GM18858 (cell line): ENCODE measurements around the gene KCNE2.
"Not testable (repeated sequence)": the region's sequence is repeated elsewhere in the genome, so short reads cannot be mapped to it uniquely, and the experiment has no call there.

ENCODE experiments used
- ATAC-seq: cut with Tn5 transposase; IDR thresholded peaks from one replicate; pipeline ENCODE4 v1.9.1; 2021; ENCODE audit not compliant: unreplicated experiment

Gene KCNE2

DNA sequence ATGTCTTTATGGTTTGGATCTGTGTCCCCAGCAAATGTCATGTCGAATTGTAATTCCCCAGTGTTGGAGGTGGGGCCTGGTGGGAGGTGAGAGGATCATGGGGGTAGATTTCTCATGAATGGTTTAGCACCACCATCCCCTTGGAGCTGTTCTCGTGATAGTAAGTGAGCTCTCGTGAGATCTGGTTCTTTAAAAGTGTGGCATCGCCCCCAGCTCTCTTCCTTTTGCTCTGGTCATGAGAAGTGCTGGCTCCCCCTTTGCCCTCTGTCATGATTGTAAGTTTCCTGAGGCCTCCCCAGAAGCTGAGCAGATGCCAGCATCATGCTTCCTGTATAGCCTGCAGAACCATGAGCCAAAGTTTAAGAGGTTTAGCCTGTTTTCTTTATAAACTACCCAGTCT lies 11.2 kb upstream of the KCNE2 start:
- ATAC-seq, result no peak

DNA sequence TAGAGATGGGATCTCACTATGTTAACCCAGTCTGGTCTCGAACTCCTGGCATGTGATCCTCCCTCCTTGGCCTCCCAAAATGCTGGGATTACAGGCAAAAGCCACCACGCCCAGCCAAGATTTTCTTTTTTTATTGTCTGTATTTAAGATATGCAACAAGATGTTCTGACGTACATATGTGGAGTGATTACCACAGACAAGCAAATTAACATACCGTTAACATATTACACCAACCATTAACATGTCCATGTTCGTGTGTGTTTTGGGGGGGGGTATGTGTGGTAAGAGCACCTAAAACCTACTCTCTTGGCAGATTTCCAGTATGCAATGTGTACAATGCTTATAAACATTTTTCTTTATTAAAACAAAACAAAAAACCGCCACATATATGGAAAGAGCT lies 10.6 kb upstream of the KCNE2 start:
- no peak for ATAC-seq

DNA sequence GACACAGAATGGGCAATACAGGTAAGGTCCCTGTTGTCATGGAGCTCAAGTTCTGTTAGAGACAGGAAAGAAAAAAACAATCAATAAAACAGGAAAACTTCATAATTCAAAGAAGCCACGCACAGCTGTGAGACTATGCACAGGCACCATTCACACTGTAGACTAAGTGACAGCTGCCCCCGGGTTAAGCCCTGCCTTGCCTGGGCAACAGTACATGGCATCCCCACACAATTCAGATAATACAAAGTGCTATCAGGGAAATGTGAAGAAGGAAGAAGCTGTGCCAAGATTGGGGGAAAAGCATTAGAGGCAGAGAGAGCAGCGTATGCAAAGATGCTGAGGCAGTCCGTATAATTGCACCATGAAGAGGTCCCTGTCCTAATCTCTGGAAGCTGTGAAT lies 9.0 kb upstream of the KCNE2 start:
- no peak for ATAC-seq

DNA sequence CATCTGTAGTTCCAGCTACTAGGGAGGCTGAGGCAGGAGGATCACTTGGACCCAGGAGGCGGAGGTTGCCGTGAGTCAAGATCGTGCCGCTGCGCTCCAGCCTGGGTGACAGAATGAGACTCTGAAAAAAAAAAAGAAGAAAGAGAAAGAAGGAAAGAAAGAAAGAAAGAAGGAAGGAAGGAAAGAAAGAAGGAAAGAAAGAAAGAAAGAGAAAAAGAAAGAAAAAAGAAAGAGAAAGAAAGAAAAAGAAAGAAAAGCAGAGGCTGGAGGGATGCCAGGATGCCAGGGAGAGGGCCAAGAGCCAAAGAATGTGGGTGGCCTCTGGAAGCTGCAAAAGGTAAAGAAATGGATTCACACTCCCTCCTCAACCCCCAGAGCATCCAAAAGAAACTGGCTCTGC lies 8.2 kb upstream of the KCNE2 start:
- ATAC-seq, result no peak

DNA sequence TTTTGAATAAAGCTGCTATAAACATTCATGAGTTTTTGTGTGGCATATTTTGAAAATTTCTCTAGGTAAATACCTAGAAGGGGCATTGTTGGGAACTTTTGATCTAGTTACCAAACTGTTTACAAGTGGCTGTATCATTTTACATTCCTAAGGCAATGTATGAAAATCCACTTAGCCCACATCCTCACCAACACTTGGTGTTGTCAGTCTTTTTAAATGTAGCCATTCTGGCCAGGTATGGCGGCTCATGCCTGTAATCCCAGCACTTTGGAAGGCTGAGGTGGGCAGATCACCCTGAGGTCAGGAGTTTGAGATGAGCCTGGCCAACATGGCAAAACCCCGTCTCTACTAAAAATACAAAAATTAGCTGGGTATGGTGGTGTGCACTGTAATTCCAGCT lies 5.9 kb upstream of the KCNE2 start:
- ATAC-seq, result no peak

DNA sequence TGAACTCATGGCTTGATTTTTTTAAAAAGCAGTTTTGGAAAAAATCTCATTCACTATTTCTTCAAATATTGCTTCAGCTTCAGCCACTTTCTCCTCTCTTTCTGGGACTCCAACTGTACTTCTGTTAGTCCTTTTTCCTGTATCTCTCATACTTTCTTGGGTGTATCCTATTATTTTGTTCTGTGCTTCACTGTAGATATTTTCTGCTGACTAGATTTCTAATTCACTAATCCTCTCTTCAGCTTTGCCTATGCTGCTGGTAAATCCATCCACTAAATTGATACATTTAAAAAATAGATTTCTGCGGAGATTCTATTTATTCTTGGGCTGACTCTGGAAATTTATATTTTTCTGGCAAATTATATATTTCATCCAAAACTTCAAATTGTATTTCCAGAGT lies 4.9 kb upstream of the KCNE2 start:
- ATAC-seq, result no peak

DNA sequence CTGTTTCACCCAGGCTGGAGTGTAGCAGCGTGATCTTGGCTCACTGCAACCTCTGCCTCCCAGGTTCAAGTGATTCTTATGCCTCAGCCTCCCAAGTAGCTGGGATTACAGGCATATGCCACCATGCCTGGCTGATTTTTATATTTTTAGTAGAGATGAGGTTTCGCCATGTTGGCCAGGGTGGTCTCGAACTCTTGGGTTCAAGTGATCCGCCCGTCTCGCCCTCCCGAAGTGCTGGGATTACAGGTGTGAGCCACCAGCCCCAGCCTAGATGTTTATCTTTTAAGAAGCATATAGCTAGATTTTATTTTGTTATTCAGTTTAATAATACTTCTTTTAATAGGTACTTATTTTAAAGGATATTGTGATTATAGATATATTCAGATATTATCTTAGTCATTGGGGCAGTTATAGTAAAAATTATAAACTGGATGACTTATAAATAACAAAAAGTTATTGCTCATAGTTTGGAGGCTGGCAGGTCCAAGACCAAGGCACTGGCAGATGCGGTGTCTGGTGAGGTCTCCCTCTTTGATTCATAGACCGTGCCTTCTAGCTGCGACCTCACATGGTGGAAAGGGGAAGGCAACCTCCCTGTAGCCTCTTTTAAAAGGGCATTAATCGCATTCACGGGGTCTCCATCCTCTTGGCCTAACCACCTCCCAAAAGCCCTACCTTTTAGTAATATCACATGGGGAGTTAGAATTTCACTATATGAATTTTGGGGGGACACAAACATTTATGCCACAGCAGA lies 3.1 kb upstream of the KCNE2 start:
- ATAC-seq, result no peak

DNA sequence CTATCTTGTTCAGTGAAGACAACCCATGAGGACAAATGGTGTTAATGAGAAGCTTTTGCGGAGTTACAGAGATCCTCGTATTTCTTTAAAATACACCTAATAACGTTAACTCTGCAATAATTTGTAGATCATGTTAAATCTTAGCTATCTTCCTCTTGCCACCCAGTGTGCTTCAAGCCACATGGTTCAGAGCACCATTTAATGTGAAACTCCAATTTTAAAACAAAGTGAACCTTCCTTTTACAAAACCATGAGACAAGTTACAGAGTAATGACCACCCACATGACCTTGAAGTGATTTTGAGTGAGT lies 1.7 kb upstream of the KCNE2 start:
- no peak for ATAC-seq

DNA sequence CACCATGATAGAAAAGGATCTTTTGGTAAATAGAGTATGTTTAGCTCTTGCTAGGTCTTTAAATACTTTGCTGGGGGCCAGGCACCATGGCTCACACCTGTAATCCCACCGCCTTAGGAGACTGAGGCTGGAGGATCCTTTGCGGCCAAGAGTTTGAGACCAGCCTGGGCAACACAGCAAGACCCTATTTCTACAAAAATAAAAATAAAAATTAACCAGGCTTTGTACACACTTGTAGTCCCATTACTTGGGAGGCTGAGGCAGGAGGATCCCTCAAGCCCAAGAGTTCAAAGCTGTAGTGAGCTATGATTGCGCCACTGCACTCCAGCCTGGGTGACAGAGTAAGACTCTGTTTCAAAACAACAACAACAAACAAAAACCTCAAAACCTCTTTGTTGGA lies 1.1 kb upstream of the KCNE2 start:
- no peak for ATAC-seq

DNA sequence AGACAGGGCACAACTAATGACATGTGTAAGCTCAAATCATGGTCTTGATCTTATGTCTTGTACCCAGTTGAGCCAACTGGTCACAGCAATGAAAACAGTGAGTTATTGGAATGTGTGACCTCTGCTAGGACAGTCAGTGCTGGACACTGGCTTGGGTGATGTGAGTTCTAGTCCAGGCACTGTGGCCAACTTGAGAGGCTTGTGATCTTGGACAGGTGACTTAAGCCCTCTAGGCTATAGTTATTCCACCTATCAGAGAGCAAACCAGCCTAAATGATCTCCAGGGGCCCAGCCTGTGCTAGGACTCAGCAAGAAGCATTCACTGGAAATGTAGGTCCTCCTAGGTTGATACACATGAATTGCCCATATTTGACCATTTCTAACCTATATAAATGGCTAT lies 1.1 kb downstream of the KCNE2 start:
- no peak for ATAC-seq

DNA sequence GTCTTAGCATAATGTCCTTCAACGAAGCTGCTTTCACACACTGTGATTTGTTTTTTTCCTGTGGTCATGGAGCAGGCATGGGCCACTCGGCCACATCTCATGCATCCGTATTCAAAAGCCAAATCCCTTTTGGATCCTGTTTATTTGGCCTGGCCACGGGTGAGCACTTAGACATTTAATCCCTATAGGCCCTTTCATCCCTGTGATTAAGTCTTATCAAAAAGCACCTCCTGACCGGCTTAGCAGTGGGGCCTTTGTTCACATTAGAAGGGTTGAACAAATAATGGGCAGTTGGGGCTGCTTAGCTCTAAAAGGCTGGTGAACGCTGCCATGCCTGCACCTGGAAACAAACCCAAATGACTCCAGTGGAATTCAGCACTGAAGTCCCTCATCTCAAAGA lies 2.0 kb downstream of the KCNE2 start:
- no peak for ATAC-seq

DNA sequence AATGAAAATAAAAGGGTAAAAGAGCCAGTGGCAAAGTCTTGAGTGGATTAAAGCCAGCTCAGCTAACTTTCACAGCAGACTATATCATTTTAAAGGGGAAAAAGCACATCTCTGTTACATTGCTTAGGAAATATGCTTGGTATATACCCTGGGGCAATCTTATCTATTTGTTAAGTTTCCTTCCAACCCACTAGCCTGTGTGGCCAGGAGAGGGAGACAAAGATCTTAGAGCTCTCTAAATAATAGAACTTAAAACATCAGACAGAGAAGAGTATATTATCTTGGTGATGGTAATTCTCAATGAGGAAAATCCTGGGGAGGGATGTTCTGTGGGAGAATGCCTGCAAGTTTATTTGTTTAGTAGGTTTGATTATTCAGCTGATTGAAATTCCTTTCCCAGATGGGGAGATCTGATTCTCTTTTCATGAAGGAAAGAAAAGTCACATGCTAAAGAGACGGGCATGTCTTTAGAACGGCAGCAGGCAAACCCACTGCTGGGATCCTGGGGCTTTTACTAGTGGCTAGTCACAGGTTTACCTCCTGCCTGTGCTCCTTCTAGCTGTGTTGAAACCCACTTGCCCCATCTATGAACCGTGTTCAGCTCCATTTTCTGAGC lies 3.6 kb downstream of the KCNE2 start:
- ATAC-seq, result no peak

DNA sequence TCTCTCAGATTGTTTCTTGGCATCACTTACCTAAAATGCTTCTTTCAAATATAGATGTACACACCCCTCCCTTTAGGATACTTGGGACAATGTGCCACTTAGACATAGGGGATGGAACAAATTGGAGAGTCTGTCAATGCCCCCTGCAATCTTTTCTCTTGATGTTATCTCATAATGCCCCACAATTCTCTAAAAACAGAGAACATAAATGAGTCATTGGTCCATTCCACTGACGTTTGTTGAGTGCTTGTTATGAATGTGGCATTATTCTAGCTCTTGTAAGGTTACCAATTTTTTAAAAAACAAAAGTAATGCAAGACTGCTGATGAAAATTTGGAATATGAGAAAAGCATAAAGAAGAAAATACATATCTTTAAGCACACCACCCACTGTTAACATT lies 5.9 kb downstream of the KCNE2 start:
- ATAC-seq, result no peak

DNA sequence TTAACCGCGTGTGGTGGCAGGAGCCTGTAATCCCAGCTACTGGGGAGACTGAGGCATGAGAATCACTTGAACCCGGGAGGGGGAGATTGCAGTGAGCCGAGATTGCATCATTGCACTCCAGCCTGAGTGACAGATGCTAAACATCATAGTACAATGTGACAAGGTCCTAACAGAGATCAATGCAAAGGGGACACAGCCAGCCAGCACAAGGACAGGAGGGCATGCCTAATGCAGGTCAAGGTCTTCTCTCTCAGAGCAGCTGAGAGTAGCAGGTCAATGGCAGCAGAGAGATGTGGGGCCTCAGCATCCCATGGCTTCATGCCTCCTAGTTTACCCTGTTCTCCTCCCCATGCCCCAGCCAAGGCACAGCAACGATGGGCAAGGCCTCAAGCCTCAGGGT lies 8.5 kb downstream of the KCNE2 start:
- ATAC-seq, result no peak

DNA sequence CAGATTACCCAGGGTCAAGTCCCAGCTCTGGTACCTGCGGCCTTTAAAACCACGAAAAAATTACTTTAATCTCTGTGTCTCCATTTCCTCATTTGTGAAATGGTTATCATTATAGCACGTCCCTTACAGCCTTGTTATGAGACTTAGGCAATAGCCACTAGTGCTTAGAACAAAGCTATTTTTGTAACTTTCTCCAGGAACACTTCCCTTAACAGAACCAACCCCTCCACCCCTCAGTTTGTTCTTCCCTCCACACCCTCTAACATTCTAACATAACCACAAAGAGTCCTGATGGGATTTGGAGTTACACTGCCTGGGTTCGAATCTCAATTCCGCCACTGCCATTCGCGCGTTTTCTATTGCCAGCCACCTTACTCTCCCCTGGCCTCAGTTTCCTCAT lies 10.7 kb downstream of the KCNE2 start:
- not testable (repeated sequence) for ATAC-seq

DNA sequence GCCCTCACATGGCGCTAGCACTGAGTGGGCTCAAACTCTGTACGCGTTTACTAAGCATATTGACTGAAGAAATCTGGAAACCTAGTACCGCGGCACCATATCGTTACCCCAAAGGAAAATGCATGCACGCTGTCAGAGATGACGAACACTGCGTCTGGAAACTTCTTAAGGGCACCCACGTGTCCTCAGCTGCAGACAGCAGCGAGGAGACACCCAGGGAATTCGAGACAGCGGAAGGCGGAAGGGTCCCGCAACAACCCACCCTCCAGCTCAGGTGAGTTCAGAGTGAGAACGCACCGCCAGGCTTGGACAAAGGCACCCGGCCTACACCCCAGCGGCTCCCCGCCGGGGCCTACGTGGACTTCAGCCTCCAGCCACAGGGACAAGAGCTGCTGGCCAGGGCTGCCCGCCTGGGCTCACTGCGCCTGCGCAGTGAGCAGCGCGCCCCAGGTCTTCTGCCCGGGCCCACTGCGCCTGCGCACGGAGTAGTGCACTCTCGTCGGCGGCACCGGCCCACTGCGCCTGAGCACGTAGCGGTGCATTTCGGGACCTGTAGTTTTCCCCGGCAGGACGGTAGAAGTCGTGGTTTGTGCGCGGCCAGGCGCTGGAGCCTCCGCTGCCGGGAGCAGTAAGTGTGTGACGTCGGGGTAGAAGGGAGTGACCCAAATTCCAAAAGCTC lies 11.3 kb downstream of the KCNE2 start, which contains the start of gene SMIM11:
SMIM11 (plus strand) TSS at position 568 of the 679 bp plus-strand sequence. CDS start 3,998 bp downstream, outside the sequence.
- peak; percentile 83 for ATAC-seq

DNA sequence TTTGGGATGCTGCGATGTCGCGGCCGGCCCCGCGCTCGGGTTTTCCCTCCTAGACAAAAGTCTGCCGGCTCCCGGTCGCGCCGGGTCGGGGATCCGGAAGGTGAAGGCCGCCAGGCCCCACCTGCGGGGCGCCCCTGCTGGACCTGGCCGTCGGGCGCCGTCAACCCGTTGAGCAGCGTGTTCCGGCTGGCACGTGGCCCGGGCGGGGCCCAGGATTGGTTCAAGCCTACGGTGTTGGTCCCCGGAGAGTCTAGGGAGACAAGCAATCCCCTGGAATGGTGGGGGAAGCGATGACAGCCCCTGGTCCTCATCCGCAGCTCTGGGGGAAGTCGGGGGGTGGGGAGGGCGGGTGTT lies 11.8 kb downstream of the KCNE2 start:
- ATAC-seq, result peak; percentile 24

DNA sequence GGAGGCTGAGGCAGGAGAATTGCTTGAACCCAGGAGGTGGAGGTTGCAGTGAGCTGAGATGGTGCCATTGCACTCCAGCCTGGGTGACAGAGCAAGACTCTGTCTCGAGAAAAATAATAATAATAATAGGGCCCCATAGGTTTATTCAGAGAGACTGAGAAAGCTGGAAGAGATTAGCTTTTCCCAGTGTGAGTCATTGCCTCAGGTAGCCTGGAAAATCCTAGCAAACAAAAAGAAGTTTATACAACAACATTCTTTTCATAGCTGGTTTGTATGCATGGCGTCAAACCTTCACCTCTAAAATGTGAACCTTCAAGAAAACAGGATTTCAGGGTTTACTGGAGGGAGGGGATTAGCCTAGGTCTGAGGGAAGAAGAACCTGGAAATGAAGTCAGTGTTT lies 19.3 kb downstream of the KCNE2 start:
- ATAC-seq, result not testable (repeated sequence)

DNA sequence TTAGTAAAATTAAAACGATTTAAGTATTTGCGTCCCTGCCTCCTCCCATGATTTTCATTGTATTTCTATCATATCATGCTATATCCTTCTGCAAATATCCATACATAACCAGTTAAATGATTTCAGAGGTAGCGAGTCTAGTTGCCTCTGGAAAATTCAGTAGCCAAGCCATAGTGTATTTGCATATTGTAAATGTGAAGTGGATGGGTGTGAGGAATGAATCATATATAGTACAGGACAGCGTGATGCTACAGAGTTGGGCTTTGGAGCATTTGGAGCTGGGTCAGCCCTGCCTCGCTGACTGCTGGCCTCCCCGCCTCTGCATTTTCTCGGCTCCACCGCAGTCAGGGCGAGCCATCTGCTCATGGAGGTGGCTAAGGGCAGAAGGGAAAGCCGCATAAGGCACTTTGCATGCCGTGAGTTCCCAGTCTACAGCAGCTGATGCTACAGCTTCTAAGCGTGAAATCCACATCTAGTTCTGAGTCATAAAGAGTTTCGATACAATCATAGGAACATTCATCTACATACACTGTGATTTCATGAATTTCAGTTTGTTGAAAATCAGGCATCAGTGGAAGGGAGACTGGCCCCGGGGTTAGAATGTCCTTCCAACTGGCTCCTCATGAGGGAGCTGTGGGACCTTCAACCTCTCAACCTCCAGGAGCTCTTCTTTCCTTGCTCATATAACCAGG lies 20.1 kb downstream of the KCNE2 start:
- ATAC-seq, result peak; percentile 96

DNA sequence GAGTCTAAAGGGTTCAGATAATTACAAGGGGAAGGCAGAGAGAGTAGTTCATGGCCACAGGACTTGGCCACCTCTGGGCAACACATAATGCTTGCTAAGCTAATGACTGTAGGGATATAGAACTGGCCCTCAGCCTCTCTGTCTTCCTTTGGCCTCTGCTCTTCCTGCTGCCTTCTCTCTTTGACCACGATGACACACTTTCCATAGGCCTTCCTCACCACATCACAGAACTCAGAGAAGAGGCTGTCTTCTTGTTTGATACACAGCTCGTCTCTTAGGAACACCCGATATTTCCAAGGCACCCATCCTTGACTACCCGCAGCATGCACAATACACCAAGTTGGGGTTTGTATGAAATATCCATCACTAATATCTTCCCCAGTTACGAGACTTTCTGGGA lies 36.7 kb downstream of the KCNE2 start:
- not testable (repeated sequence) for ATAC-seq

DNA sequence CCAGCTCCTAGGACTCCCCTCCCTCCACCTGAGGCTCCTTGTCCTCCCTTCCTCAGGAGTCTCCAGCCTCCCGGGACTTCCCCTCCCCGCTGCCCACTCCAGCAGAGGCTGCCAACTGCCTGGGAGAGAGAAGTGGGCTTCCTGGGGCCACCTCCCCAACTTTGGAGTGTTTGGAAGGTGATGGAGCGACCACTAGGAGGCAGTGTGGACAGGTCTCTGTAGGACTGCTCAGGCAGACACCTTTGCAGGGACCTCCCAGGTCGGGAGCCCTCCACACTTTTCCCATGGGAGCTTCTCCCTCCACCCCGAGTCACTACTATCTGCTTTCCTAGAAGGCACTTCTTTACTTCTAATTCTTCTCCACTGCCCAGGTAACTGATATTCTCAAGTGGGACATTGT lies 40.9 kb downstream of the KCNE2 start:
- ATAC-seq, result not testable (repeated sequence)

DNA sequence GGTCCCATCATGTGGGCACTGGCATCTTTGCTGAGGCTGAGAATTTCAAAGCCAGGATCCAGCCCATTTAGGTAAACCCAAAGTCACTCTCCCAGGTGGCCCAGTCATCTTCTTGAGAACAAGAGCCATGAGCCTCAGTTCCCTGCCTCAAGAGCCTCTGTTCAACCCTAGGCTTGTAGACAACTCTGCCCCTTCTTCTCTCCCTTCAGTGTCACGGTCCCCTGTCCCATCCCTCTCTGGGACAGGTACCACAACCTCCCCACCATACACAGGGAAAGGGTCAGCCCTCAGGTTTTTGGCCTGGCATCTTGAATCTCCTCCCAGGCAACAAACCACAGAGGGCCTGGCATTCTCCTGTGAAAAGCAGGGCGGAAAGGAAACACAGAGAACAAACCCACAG lies 41.9 kb downstream of the KCNE2 start:
- not testable (repeated sequence) for ATAC-seq
